Heart left ventricle (tissue), 13 donors: ENCODE data around the gene IFT43.

ENCODE experiments used
- CTCF ChIP-seq, 12 donors: fragments of 200-600 bp; sonication (generic) in 4 of 12; IDR thresholded peaks; one replicate each; pipeline versions ENCODE4 v1.5.0 to v1.8.0; 2018 to 2022; ENCODE audit warnings: antibody characterized with exemption in 12 of 12, mild to moderate bottlenecking in 5 of 12
- POLR2A ChIP-seq, 2 donors: fragments of 450-650 bp; IDR thresholded peaks; one replicate each; pipeline ENCODE4 v1.6.1; 2017; ENCODE audit warnings: antibody characterized with exemption in 2 of 2, mild to moderate bottlenecking in 2 of 2, moderate library complexity in 2 of 2
- donor health status: ischemic (EF 13 %, LVEDD 7.1; RV severe dilation, severe dysfunction).
- donor health status: DM: no; HTN: yes; CAD: no.
- donor health status: DM: no; HTN: no; CAD: no.
- donor health status: ischemic (EF 25% LVEDD 6.9; RV normal size, moderate dysfunction).
- donor health status: ischemic (EF 25% LVEDD 5.7; RV mildly dilated, moderate dysfunction).
- donor health status: ischemic (EF 35%, LVEDD 5.7; RV mildly dilated, moderate dysfunction).
- donor health status: nonischemic (EF 11% LVEDD 7.7; RV severe dilation, severe dysfunction).
- donor health status: DM: yes; HTN: yes; CAD: no.
- donor health status: PGD.
- donor health status: ischemic (EF 29% LVEDD 5.4; RV normal size, mild dysfunction).
- donor health status: nonischemic (EF 23%, LVEDD 6.1; RV moderate dilation, normal function).

GRCh38 chr14:76081642-76082041, 96.1 kb downstream of the IFT43 start:
- TF ChIP-seq CTCF (IDR thresholded peaks at IDR 0.05) (no peak), POLR2A (IDR thresholded peaks at IDR 0.05) (no peak)
